Activated CD4-positive, CD25-positive, alpha-beta regulatory T cell treated with anti-CD3 and anti-CD28 coated beads, Interleukin-2, amount 50 U/mL, for 16 hours (primary cell): ENCODE measurements around the gene CDH2.

Source experiments
- DNase-seq: peaks from one replicate; pipeline ENCODE4 v3.0.0-alpha.2; 2020; ENCODE audit warnings: low read depth, low spot score

Gene CDH2

GRCh38 chr18:28176948-28177827 lies at the start of gene CDH2:
TSS of gene CDH2 (minus strand) at chr18:28177130. CDS start at chr18:28177022, 108 bp downstream.
- no peak for DNase-seq

DNA sequence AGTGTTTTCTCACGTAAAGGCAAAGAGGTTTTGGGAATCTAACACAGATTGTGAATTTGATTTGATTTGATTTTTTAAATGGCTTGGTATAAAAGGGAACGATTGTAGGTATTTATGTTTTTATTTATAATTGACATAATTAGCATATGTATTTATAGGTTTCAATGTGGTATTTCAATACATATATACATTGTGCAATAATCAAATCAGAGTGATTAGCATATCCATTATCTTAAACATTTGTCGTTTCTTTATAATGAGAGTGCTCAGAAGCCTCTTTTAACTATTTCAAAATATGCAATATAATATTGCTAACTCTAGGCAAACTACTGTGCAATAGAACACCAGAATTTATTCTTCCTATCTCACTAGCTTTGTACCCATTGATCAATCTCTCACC lies 35.1 kb upstream of the CDH2 start:
- DNase-seq = no peak

- no peak for DNase-seq
Observed at GRCh38 chr18:28208712-28209265, 31.9 kb upstream of the CDH2 start.

DNA sequence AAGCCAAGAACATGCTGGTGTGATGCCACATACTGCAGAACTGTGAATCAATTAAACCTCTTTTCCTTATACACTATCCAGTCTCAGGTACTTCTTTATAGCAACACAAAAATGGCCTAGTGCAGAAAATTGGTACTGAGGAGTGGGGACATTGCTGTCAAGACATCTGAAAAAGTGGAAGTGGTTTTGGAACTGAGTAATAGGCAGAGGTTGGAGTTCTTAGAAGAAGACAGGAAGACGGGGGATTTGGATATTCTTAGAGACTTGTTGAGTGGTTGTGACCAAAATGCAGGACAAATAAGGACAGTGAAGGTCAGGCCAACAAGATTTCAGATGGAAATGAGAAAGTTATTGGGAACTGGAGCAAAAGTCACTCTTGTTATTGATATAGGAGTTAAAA lies 31.3 kb upstream of the CDH2 start:
- DNase-seq = no peak

- no peak for DNase-seq
Observed at GRCh38 chr18:28204154-28204553, 27.2 kb upstream of the CDH2 start.

DNA sequence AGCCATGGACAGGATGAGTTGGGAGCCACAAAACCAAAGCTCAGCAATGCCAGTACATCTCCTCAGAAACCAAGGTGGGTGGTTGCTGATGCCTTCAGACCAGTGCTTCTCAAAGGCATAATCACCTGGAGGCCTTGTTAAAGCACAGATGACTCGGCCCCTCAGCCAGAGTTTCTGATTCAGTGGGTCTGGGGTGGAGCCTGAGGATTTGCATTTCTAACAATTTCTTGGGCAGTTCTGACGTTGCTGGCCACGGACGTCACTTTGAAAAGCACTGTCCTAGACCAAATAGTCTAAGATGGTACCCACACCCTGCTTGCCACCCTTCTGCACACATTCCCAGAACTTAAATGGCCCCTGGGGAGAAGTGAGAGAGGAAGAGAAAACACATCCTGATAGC lies 24.1 kb upstream of the CDH2 start:
- DNase-seq = no peak

DNA sequence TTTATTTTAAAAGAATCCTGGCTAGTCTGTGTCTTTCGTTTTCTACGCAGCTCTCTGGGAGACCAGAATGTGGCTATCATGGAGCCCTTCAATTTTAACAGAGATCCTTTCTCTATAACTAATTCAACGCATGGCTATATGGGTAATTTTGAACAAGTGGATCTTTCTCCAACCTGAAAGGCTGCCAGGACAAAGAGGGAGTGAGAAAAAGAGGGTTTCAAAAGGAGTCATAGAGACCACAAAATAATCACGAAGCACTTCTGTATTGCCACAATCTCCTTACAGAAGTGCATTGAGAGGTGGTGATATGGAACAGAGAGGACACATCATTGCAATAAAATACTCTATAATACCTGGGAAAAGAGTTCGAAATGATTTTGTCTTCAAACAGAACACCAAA lies 21.7 kb upstream of the CDH2 start:
- DNase-seq = no peak

DNA sequence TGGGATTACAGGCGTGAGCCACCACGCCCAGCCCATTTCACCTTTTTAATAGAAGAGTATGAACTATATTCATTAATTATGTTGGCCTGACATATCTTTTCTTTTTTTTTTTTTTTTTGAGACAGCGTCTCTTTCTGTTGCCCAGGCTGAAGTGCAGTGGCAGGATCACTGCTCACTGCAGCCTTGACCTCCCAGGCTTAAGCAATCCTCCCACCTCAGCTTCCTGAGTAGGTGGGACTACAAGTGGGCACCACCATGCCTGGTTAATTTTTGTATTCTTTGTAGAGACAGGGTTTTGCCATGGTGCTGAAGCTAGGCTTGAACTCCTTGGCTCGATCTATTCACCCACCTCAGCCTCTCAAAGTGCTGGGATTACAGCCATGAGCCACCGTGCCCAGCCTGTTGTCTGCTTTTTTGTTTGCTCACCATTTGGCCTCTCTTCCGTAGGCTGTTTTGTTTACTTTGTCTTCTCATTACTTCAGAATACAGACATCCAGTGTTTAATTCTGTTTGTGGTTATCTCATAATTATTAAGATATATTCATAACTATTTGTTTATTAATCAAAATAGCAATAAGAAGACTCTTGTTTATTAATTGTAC lies 16.3 kb upstream of the CDH2 start:
- DNase-seq = no peak

GRCh38 chr18:28189400-28190239 lies 12.7 kb upstream of the CDH2 start:
- DNase-seq = no peak

- no peak for DNase-seq
Observed at GRCh38 chr18:28185121-28185520, 8.2 kb upstream of the CDH2 start.

GRCh38 chr18:28183418-28184078 lies 6.6 kb upstream of the CDH2 start:
- DNase-seq = no peak

DNA sequence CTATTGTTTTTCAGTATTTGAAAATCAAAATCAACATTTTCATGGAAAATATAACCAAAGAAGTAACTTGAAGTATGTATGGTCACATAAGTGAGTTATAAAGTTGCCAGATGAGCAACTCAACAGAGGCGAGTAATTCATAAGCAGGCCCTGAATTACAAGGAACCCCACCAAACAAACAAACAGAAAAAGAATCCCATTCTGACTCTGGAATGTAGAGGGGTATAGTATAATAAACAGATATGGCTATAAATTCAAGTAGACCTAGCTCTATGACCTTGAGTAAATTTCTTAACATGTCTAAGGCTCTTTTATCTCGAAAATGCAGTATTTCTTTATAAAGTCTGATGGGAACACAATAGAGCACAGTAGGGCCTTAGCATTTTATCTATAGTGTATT lies 4.7 kb upstream of the CDH2 start:
- DNase-seq = no peak

DNA sequence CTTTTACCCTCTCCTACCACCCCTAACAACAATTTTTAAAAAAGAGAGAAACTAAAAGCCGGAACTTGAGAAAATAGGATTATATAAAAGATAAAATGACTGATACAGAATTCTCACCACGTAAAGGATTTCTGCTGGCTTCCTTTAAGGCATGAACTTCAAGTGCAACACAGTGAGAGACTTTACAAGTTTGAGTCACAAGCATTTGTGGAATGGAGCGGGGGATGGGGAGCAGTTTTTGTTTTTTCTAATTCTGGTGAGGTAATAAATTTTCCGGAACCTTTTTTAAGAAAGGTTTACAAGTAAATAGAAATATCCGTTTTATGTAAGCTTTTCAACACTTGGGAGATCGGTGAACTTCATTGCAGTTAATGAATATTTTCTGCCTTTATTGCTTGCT lies 1.8 kb upstream of the CDH2 start:
- DNase-seq = no peak

DNA sequence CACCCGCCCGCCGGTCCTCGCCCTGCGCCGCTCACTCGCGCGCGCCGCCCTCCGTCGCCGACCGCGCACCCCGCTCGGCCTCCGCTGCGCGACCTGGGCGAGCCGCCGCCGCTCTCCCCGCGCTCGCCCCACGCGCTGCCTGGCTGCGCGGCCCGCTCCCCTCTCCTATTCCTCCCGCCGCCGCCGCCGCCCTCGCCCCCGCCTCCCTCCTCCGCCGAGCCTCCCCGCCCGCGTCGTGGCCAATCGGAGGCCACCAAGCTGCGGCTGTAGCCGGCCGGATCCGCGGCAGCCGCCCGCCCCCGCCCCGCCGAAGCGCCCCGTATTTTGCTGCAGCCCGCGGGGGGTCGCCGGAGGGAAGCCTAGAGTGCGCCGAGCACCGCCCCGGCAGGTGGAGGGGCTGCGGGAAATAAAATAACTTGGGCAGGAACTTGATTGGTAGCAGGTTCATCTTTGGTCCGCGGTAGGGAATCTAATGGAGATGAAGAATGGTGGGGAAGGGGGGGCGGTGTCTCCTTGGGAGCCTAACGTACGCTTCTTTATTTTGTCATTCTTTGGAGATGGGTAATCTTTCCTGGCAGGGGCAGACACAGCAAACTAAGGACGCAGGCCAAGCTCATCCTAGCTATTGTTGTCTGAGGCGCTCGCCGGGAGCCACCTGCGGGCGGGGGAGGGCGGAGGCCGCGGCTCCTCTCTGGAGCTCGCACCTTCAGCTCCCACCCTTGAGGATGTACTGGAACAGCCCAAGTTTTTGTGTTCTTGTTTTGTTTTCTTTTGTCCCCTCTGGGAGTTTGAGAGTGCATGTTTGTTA lies 1.1 kb upstream of the CDH2 start:
- no peak for DNase-seq

GRCh38 chr18:28176698-28176947 lies 307 bp downstream of the CDH2 start:
- no peak for DNase-seq

DNA sequence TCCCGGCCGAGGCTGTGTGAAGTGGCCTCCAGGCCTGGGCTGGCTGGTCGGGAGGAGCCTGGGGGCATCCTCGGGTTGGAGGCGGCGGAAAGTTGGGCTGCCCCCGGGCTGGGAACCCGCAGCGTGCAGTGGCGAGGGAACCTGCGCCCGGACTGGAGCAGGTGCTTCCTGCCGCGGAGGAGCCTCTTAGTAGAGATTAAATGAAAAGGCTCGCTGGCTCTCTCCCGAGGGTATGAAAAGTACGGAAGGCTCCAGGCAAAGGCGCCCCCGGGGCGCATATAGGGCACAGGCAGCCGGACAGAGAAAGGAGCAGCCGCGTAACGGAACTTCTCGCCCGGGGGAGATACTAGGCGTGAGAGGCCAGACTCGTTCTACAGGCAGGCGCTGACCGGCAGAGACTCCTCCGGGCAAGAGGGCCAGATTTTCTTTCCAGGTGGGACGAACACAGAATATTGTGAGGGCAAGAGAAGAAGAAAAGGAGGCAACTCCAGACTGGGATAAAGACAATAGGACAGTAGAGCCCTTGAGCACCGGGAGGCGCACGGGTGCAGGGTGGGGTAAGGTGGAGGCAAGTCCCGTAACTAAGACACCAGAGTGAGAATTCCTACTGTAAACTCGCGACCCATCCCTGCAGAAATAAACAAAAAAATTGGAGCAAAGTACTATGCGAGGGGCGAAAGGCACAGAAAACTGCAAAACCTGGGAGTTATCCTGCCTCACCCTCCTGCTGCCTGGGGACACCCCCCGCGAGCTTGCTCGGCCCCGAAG lies 816 bp downstream of the CDH2 start:
- DNase-seq = no peak

GRCh38 chr18:28175150-28175929 lies 1.6 kb downstream of the CDH2 start:
- DNase-seq = no peak

GRCh38 chr18:28174181-28174905 lies 2.6 kb downstream of the CDH2 start:
- DNase-seq = no peak

DNA sequence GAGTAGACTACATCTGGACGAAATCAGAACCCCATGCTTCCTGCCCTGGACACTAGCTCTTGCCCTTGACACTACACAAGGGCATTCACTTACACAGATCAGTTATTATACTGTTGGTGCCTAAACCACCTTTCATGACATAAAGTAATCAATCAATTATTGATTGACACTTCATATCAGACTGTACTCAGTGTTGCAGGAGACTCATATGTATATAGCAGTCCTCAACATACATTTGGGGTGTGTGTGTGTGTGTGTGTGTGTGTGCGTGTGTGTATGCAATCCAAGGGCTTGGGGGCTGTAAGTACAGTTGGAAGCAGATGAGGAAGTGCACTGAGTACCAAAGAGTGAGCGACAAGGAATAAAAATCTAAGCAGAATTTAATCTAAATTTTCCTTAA lies 5.1 kb downstream of the CDH2 start:
- DNase-seq = no peak
